Measurements from ENCODE around the gene NID1. TPM values are rescaled to one million over a fixed set of nuclear protein-coding genes. Genes with fewer than 3 reads are reported as not detected.
A peak's percentile ranks its signal among the peaks of the same experiment; 100 is the strongest.
"Not testable (repeated sequence)": the region's sequence is repeated elsewhere in the genome, so short reads cannot be mapped to it uniquely, and the experiment has no call there.

The NID1 gene
- total RNA-seq, 6 experiments from 2014 or later, result 97.5 to 124 (median 107) TPM

DNA sequence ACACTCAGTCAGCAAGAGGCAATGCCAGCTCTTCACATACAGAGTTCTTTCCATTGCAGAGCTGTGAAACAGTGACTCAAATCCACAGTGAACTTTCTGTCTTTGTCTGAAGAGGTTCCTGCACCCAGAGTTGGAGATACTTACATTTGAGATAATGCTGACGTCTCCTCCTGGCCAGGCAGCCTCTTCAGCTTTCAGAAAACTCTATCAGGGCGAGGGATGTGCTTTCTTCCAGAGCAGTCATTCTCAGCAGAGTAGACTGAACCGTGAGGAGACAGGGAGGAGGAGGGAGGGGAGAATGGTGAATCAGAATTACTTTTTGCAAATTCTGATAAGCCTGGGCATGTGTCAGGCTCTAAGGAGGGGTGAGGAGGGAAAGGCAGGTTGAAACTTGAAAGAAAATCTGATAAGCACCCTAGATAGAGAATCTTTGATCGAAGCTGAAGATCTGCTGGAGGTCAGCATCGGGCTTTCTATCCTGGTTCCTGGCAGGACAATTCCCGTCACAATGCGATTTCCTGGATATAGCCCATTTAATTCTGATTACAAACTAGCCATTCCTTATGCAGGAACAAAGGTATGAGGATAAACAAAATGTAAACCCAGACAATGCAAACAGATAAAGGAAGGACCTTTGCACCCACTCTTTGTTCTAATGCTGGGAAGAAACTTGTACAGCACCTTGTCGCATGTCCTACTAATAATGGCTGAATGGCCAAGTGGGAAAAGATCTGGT is 18.9 kb upstream of the NID1 start:
- no peaks in the 10 kb centered on the region for H3K36me3 Mint-ChIP-seq (ENCODE audit: low read depth)
- peak; percentile 41 for DNase-seq
- TF ChIP-seq, protein P1, sequence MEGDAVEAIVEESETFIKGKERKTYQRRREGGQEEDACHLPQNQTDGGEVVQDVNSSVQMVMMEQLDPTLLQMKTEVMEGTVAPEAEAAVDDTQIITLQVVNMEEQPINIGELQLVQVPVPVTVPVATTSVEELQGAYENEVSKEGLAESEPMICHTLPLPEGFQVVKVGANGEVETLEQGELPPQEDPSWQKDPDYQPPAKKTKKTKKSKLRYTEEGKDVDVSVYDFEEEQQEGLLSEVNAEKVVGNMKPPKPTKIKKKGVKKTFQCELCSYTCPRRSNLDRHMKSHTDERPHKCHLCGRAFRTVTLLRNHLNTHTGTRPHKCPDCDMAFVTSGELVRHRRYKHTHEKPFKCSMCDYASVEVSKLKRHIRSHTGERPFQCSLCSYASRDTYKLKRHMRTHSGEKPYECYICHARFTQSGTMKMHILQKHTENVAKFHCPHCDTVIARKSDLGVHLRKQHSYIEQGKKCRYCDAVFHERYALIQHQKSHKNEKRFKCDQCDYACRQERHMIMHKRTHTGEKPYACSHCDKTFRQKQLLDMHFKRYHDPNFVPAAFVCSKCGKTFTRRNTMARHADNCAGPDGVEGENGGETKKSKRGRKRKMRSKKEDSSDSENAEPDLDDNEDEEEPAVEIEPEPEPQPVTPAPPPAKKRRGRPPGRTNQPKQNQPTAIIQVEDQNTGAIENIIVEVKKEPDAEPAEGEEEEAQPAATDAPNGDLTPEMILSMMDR (IDR thresholded peaks at IDR 0.05), result no peak
- H3K9me3 Mint-ChIP-seq, result no peaks in the 10 kb centered on the region
- H3K27me3 Mint-ChIP-seq (ENCODE audit: insufficient read depth), result no peaks in the 10 kb centered on the region; the same call in none of the 2 replicates
- H3K4me3 Mint-ChIP-seq, result peak overlapping the region; percentile 36; the same call in 1 of the 2 replicates
- H3K4me1 Mint-ChIP-seq (ENCODE audit: low read depth), result peaks cover 27% of the 10 kb centered on the region
- peak overlapping the region; percentile 35; the same call in 1 of the 2 replicates for H3K27ac Mint-ChIP-seq

DNA sequence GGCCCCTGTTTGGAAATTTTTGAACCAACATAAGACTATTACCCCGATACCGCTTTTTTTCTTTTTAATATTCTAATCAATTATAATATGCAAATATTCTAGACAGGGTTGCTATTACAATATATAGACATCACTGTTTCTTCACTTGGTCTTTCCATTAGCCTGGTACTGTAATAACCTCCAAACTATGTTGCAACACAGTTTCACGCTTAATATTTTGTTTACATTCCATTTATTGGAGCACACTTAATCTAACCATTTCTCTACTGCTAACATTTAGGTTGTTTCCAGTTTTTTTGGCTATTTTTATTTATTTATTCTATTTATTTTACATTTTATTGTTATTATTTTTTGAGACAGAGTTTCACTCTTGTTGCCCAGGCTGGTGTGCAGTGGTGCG is 17.6 kb upstream of the NID1 start:
- H3K4me1 Mint-ChIP-seq (ENCODE audit: low read depth), result peaks cover 27% of the 10 kb centered on the region
- no peak overlapping the region for H3K4me3 Mint-ChIP-seq
- no peaks in the 10 kb centered on the region; the same call in none of the 2 replicates for H3K27me3 Mint-ChIP-seq (ENCODE audit: insufficient read depth)
- no peaks in the 10 kb centered on the region for H3K9me3 Mint-ChIP-seq
- TF ChIP-seq, protein P1 (IDR thresholded peaks at IDR 0.05), result no peak
- DNase-seq, result no peak
- H3K36me3 Mint-ChIP-seq (ENCODE audit: low read depth), result no peaks in the 10 kb centered on the region
- H3K27ac Mint-ChIP-seq, result no peak overlapping the region

DNA sequence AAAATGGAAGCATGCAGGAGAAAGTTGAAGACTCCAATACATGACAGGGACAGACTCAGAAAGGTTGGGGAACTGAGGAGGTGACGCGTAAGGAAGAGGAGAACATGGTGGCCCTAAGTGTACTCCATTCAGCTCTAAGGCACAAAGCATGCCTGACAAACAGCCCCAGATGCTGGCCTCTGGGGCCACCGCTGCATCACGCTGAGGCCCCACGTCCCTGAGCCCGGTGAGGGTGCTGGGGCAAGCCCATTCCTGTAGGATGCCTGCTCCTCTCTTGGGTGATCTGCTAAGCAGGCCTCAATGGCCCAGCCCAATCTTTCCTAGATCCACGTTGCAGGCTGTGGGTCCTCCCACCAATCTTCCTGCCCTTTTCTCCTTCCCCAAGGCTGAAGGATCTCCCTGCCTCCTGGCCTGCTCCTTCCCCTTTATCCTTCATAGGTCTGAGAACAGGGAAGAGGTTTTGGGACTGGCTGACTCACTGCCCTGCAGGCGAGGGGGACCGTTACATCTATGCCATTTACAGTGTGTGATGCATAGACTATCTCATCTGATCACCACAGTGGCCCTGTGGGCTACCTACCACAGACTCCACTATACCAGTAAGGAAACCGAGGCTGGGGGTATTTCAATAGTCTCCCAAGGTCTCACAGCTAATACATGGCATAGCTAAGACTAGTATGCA is 16.8 kb upstream of the NID1 start:
- TF ChIP-seq, protein P1 (IDR thresholded peaks at IDR 0.05), result no peak
- no peaks in the 10 kb centered on the region for H3K9me3 Mint-ChIP-seq
- H3K27ac Mint-ChIP-seq, result no peak overlapping the region
- H3K4me1 Mint-ChIP-seq (ENCODE audit: low read depth), result peaks cover 27% of the 10 kb centered on the region
- no peaks in the 10 kb centered on the region for H3K36me3 Mint-ChIP-seq (ENCODE audit: low read depth)
- no peaks in the 10 kb centered on the region; the same call in none of the 2 replicates for H3K27me3 Mint-ChIP-seq (ENCODE audit: insufficient read depth)
- DNase-seq, result peak; percentile 10
- H3K4me3 Mint-ChIP-seq, result no peak overlapping the region

DNA sequence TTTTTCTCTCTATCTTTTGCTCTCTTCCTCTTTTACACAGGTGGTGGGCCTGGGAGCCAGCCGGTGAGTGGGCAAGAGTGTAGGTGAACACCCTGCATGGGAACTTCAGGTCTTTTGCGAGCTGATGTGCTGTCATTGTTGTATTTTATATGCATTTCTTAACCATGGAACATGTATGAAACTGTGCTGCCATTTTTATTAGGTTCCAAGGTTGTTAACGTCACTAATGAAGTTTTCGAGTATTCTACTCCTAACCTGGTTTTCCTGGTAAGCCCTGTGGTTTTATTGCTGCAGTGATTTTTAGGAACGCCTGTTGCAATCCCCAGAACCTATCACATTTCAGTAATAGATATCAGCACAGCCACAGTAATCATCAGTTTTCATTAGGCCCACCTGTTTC is 14.8 kb upstream of the NID1 start:
- Mint-ChIP-seq H3K9me3 (no peaks in the 10 kb centered on the region), H3K36me3 (ENCODE audit: low read depth) (no peaks in the 10 kb centered on the region), H3K27ac (no peak overlapping the region), H3K27me3 (ENCODE audit: insufficient read depth) (peaks cover 4% of the 10 kb centered on the region), H3K4me3 (no peak overlapping the region), H3K4me1 (ENCODE audit: low read depth) (peaks cover 27% of the 10 kb centered on the region)
- DNase-seq, result no peak
- TF ChIP-seq, protein P1 (IDR thresholded peaks at IDR 0.05), result no peak

DNA sequence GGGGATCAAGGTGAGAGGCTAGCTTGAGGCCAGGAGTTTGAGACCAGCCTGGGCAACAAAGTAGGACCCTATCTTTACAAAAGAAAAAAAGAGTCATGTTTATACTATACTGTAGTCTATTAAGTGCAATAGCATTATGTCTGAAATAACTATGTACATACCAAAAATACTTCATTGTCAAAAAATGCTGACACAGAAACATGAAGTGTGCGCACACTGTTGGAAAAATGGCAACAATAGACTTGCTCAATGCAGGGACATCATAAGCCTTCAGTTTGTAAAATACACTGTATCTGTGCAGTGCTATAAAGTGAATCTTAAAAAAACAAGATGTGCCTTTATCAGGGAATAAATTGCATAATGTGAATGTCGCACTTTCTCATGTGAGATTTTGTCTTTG is 14.1 kb upstream of the NID1 start:
- H3K27me3 Mint-ChIP-seq (ENCODE audit: insufficient read depth), result peaks cover 4% of the 10 kb centered on the region
- H3K4me1 Mint-ChIP-seq (ENCODE audit: low read depth), result peaks cover 24% of the 10 kb centered on the region
- H3K4me3 Mint-ChIP-seq, result no peak overlapping the region
- TF ChIP-seq, protein P1 (IDR thresholded peaks at IDR 0.05), result no peak
- H3K27ac Mint-ChIP-seq, result no peak overlapping the region
- no peaks in the 10 kb centered on the region for H3K36me3 Mint-ChIP-seq (ENCODE audit: low read depth)
- H3K9me3 Mint-ChIP-seq, result no peaks in the 10 kb centered on the region
- no peak for DNase-seq

DNA sequence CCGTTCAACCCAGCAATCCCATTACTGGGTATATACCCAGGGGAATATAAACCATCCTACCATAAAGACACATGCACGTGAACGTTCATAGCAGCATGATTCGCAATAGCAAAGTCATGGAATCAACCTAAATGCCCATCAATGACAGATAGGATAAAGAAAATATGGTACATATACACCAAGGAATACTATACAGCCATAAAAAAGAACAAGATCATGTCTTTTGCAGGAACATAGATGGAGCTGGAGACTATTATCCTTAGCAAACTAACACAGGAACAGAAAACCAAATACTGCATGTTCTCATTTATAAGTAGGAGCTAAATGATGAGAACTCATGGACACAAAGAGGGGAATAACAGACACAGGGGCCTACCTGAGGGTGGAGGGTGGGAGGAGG is 13.2 kb upstream of the NID1 start:
- H3K4me1 Mint-ChIP-seq (ENCODE audit: low read depth), result peaks cover 15% of the 10 kb centered on the region
- not testable (repeated sequence) for H3K27me3 Mint-ChIP-seq (ENCODE audit: insufficient read depth); H3K4me3 Mint-ChIP-seq; H3K27ac Mint-ChIP-seq; H3K36me3 Mint-ChIP-seq (ENCODE audit: low read depth); H3K9me3 Mint-ChIP-seq; DNase-seq

Data from HFFc6 (cell line).